ENCODE measurements around the gene NDUFC2.

Gene NDUFC2

DNA sequence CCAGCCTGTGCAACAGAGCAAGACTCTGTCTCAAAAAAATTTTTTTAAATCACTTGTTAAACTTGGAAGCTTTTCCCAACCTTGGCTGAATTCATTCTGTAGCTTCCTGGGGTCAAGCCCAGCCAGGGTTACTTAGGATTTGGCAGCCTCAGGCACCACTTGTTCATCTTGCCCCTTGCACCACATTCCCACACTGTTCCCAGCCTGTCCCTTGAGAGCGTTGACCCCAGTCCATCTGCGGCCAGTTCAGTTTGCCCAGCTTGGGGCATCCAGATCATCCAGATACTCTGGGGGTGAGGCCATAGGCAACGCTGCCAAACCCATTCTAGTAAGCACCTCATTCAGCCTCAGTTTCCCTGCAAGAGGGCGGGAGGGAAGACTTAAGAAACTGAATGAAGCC lies 24.7 kb downstream of the NDUFC2 start:
- DNase-seq (ENCODE audit: extremely low read depth, insufficient read length) = no peak
- Histone ChIP-seq H3K4me3 (replicated peaks; ENCODE audit: low read depth, low read length) (no peak overlapping the region), H3K36me3 (ENCODE audit: control insufficient read depth, insufficient read depth, low read length) (no peaks in the 10 kb centered on the region), H3K27me3 (replicated peaks; ENCODE audit: control insufficient read depth, insufficient read depth, low read length) (no peaks in the 10 kb centered on the region)
- TF ChIP-seq, protein P1, sequence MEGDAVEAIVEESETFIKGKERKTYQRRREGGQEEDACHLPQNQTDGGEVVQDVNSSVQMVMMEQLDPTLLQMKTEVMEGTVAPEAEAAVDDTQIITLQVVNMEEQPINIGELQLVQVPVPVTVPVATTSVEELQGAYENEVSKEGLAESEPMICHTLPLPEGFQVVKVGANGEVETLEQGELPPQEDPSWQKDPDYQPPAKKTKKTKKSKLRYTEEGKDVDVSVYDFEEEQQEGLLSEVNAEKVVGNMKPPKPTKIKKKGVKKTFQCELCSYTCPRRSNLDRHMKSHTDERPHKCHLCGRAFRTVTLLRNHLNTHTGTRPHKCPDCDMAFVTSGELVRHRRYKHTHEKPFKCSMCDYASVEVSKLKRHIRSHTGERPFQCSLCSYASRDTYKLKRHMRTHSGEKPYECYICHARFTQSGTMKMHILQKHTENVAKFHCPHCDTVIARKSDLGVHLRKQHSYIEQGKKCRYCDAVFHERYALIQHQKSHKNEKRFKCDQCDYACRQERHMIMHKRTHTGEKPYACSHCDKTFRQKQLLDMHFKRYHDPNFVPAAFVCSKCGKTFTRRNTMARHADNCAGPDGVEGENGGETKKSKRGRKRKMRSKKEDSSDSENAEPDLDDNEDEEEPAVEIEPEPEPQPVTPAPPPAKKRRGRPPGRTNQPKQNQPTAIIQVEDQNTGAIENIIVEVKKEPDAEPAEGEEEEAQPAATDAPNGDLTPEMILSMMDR (IDR thresholded peaks at IDR 0.05; ENCODE audit: insufficient read depth, low read length, poor library complexity, severe bottlenecking) = no peak

DNA sequence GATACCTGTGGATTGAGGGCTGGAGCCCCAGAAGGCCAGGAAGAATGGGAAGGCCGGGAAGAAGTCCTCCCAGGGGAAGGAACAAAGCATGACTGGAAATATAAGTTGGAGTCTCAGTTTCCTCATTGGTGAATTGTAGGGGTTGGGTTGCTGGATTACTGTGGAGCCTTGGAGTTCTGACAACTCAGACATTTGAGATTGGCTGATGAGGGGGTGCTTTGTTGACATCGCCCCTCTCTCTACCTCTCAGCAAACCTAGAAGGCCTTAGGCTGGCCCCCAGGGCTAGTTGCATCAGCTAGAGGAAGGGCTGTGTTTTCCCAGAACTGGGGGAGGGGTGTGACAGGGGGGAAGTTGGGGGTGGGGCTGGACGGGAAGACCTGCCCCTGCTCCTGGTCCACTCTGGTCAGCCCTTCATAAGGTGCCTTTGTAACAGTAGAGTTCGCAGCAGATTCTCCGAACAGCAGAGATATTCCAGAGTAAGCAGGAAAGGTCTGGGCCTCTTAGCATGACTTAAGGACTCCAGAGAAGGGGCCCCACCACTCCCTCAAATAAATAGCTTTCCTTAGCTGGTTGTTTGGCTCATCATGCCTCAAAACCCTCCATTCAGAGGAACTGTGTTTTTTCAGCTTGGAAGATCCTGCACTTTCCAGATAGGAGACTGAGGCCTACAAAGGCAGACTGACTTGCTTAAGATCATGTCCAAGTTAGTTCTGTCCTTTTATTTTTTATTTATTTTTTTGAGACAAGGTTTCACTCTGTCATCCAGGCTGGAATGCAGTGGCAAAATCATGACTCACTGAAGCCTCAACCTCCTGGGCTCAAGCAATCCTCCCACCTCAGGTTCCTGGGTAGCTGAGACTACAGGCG lies 28.5 kb downstream of the NDUFC2 start:
- Histone ChIP-seq H3K36me3 (ENCODE audit: control insufficient read depth, insufficient read depth, low read length) (no peaks in the 10 kb centered on the region), H3K27me3 (replicated peaks; ENCODE audit: control insufficient read depth, insufficient read depth, low read length) (no peaks in the 10 kb centered on the region), H3K4me3 (replicated peaks; ENCODE audit: low read depth, low read length) (no peak overlapping the region)
- DNase-seq (ENCODE audit: extremely low read depth, insufficient read length) = no peak
- TF ChIP-seq, protein P1 (IDR thresholded peaks at IDR 0.05; ENCODE audit: insufficient read depth, low read length, poor library complexity, severe bottlenecking) = no peak

DNA sequence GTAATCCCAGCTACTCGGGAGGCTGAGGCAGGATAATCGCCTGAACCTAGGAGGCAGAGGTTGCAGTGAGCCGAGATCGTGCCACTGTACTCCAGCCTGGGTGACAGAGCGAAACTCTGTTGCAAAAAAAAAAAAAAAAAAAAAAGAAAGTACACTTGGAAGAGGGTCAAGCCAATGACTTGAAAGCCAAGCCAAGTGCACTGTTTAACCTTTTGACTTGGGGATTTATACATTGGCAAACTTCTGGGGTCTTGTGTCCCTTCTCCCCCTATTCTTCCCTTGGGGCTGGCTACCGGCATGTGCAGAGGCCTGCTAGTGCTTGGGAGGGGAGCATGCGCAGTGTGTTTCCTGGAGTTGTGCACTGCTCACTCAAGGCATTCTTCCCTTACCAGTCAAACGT lies 30.3 kb downstream of the NDUFC2 start:
- no peaks in the 10 kb centered on the region for H3K27me3 ChIP-seq (replicated peaks; ENCODE audit: control insufficient read depth, insufficient read depth, low read length)
- no peaks in the 10 kb centered on the region for H3K36me3 ChIP-seq (ENCODE audit: control insufficient read depth, insufficient read depth, low read length)
- DNase-seq (ENCODE audit: extremely low read depth, insufficient read length) = no peak
- TF ChIP-seq, protein P1 (IDR thresholded peaks at IDR 0.05; ENCODE audit: insufficient read depth, low read length, poor library complexity, severe bottlenecking) = no peak
- H3K4me3 ChIP-seq (replicated peaks; ENCODE audit: low read depth, low read length) = no peak overlapping the region

DNA sequence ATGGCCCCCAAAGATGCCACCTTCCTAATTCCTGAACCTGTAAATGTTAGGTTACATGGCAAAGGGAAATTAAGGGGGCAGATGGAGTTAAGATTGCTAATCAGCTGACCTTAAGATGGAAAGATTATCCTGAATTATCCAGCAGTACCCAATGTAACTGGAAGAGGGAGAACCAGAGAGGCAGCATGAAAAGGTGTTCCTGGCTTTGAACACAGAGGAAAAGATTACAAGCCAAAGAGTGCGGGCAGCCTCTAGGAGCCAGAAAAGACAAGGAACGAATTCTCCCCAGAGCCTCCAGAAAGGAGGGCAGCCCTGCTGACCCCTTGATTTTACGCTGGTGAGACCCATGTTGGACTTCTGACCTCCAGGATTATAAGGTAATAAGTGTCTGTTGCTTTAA lies 31.1 kb downstream of the NDUFC2 start:
- no peak for DNase-seq (ENCODE audit: extremely low read depth, insufficient read length)

DNA sequence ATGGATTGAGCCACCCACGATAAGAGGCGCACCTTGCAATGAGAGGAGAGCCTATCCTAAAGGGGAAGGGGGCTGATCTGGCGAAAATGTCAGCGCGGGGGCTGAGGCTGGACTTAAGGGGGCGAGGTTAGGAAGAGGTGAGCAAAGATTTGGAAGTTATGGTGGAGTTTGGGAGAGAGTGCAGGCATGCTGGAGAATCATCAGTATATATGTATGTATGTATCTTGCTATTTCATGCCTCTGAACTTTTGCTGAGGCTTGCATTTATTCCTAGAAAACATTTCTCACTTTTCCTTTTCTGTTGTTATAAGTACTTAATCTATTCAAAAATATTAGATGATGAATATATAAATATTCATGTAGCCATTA lies 33.2 kb downstream of the NDUFC2 start:
- TF ChIP-seq, protein P1 (IDR thresholded peaks at IDR 0.05; ENCODE audit: insufficient read depth, low read length, poor library complexity, severe bottlenecking) = no peak
- DNase-seq (ENCODE audit: extremely low read depth, insufficient read length) = no peak
- no peak overlapping the region for H3K4me3 ChIP-seq (replicated peaks; ENCODE audit: low read depth, low read length)
- no peaks in the 10 kb centered on the region for H3K36me3 ChIP-seq (ENCODE audit: control insufficient read depth, insufficient read depth, low read length)
- H3K27me3 ChIP-seq (replicated peaks; ENCODE audit: control insufficient read depth, insufficient read depth, low read length) = no peaks in the 10 kb centered on the region

More for the DNA sequence above, 31.1 kb downstream of the NDUFC2 start:
- Histone ChIP-seq H3K36me3 (ENCODE audit: control insufficient read depth, insufficient read depth, low read length) (no peaks in the 10 kb centered on the region), H3K27me3 (replicated peaks; ENCODE audit: control insufficient read depth, insufficient read depth, low read length) (no peaks in the 10 kb centered on the region), H3K4me3 (replicated peaks; ENCODE audit: low read depth, low read length) (no peak overlapping the region)
- TF ChIP-seq, protein P1 (IDR thresholded peaks at IDR 0.05; ENCODE audit: insufficient read depth, low read length, poor library complexity, severe bottlenecking) = no peak

Measured in GM06990 (cell line).